ENCODE data around the gene AKR1A1.

GRCh38 chr1:45535988-45536766 is 14.4 kb upstream of the AKR1A1 start:
- TF ChIP-seq POLR2A (IDR thresholded peaks at IDR 0.05; ENCODE audit: low read depth, low read length): no peak
- no peak for TF ChIP-seq POLR2AphosphoS5 (IDR thresholded peaks at IDR 0.05; ENCODE audit: low read depth, low read length)
